ENCODE measurements around the gene XPO1. TPM values are rescaled to one million over a fixed set of nuclear protein-coding genes. Genes with fewer than 3 reads are reported as not detected.
"Not testable (repeated sequence)": the region's sequence is repeated elsewhere in the genome, so short reads cannot be mapped to it uniquely, and the experiment has no call there.

XPO1 gene
- total and polyA plus RNA-seq, 2 donors (not counting 3 experiments of a cell fraction or from before 2014, with no cell fraction given), result 46.7 to 166 TPM

GRCh38 chr2:61543062-61543461 lies 4.9 kb upstream of the XPO1 start:
- CTCF ChIA-PET, result no interaction called here
- Histone ChIP-seq H3K4me3 (replicated peaks in 1 of 3; ENCODE audit: insufficient read depth in 1 of 3, low read depth in 1 of 3, low read length in 3 of 3) (no peak overlapping the region), H3K9me3 (replicated peaks; ENCODE audit: control insufficient read depth, insufficient read depth, low read length) (no peaks in the 10 kb centered on the region), H3K9ac (replicated peaks; ENCODE audit: extremely low read depth, insufficient read depth, low read length) (no peak overlapping the region), H4K20me1 (replicated peaks; ENCODE audit: control insufficient read depth, extremely low read depth, insufficient read depth, low read length) (no peaks in the 10 kb centered on the region), H3K36me3 (ENCODE audit: control insufficient read depth in 2 of 2, extremely low read depth in 1 of 2, insufficient read depth in 2 of 2, low read length in 2 of 2) (no peaks in the 10 kb centered on the region), H3K79me2 (ENCODE audit: control insufficient read depth, insufficient read depth, low read length) (peaks cover under 1% of the 10 kb centered on the region), H3K4me1 (ENCODE audit: control insufficient read depth, extremely low read depth, insufficient read depth, low read length) (peaks cover 8% of the 10 kb centered on the region), H3K4me2 (ENCODE audit: insufficient read depth, low read length) (no peak overlapping the region), H2AFZ (ENCODE audit: low read depth, low read length) (no peak overlapping the region), H3K9me1 (replicated peaks; ENCODE audit: control insufficient read depth, extremely low read depth, insufficient read depth, low read length) (no peaks in the 10 kb centered on the region), H3K27me3 (ENCODE audit: control insufficient read depth in 2 of 2, insufficient read depth in 2 of 2, low read length in 2 of 2) (no peaks in the 10 kb centered on the region), H3K27ac (ENCODE audit: insufficient read depth, low read depth, low read length) (no peak overlapping the region)
- intact Hi-C loops (cut with micrococcal nuclease), result no loop called here
- FAIRE-seq, result no peak
- TF ChIP-seq CTCF (IDR thresholded peaks at IDR 0.05; ENCODE audit: extremely low read depth in 1 of 2, insufficient read depth in 1 of 2, low read depth in 1 of 2, low read length in 2 of 2), result peak in 1 of 2 donors; percentile 11
- no peak for TF ChIP-seq GATA2 (IDR thresholded peaks at IDR 0.05; ENCODE audit: insufficient read depth, insufficient read length, low read depth, low read length)
- BruUV-seq (replicated peaks), result no TSS peak
- dilution Hi-C loops (cut with MboI; ENCODE audit: extremely low pct_ligation_motif_present, low sequenced_read_pairs), result no loop called here
- POLR2A ChIA-PET, result no interaction called here
- no peak for DNase-seq (ENCODE audit: low read depth, low spot score)

GRCh38 chr2:61540167-61540566 lies 2.0 kb upstream of the XPO1 start:
- BruUV-seq (replicated peaks); H3K36me3 ChIP-seq (ENCODE audit: control insufficient read depth in 2 of 2, extremely low read depth in 1 of 2, insufficient read depth in 2 of 2, low read length in 2 of 2); CTCF ChIA-PET; H2AFZ ChIP-seq (ENCODE audit: low read depth, low read length); FAIRE-seq; intact Hi-C loops (cut with micrococcal nuclease); H4K20me1 ChIP-seq (replicated peaks; ENCODE audit: control insufficient read depth, extremely low read depth, insufficient read depth, low read length); dilution Hi-C loops (cut with MboI; ENCODE audit: extremely low pct_ligation_motif_present, low sequenced_read_pairs); H3K4me3 ChIP-seq (replicated peaks in 1 of 3; ENCODE audit: insufficient read depth in 1 of 3, low read depth in 1 of 3, low read length in 3 of 3); H3K27ac ChIP-seq (ENCODE audit: insufficient read depth, low read depth, low read length); H3K9ac ChIP-seq (replicated peaks; ENCODE audit: extremely low read depth, insufficient read depth, low read length); H3K27me3 ChIP-seq (ENCODE audit: control insufficient read depth in 2 of 2, insufficient read depth in 2 of 2, low read length in 2 of 2); POLR2A ChIA-PET; H3K9me1 ChIP-seq (replicated peaks; ENCODE audit: control insufficient read depth, extremely low read depth, insufficient read depth, low read length); DNase-seq (ENCODE audit: low read depth, low spot score); H3K4me2 ChIP-seq (ENCODE audit: insufficient read depth, low read length); H3K9me3 ChIP-seq (replicated peaks; ENCODE audit: control insufficient read depth, insufficient read depth, low read length): not testable (repeated sequence)
- Histone ChIP-seq H3K4me1 (ENCODE audit: control insufficient read depth, extremely low read depth, insufficient read depth, low read length) (peaks cover 14% of the 10 kb centered on the region), H3K79me2 (ENCODE audit: control insufficient read depth, insufficient read depth, low read length) (peaks cover 29% of the 10 kb centered on the region)
